Large intestine (tissue), 3 donors: ENCODE results near the gene MLLT1. TPM values are rescaled to one million over a fixed set of nuclear protein-coding genes. Genes with fewer than 3 reads are reported as not detected.
"Not testable (repeated sequence)": the region's sequence is repeated elsewhere in the genome, so short reads cannot be mapped to it uniquely, and the experiment has no call there.

Experiments used
- DNase-seq, 2 donors: peaks; one replicate each; pipeline versions ENCODE4 v3.0.0 to v3.0.0-alpha.2; 2013
- H3K27ac ChIP-seq: one replicate; pipeline ENCODE4 v1.5.1; 2013; ENCODE audit warnings: low read length
- H3K27me3 ChIP-seq: 2 replicates; pipeline ENCODE4 v1.6.1; 2013; ENCODE audit warnings: low read length; ENCODE audit not compliant: control insufficient read depth, insufficient read depth
- H3K36me3 ChIP-seq: 2 replicates; pipeline ENCODE4 v1.6.1; 2013; ENCODE audit warnings: low read length; ENCODE audit not compliant: control insufficient read depth, insufficient read depth
- H3K4me1 ChIP-seq: one replicate; pipeline ENCODE4 v1.6.1; 2013; ENCODE audit warnings: low read length; ENCODE audit not compliant: control insufficient read depth, insufficient read depth
- H3K4me3 ChIP-seq: one replicate; pipeline ENCODE4 v1.5.1; 2013; ENCODE audit warnings: low read length
- H3K9me3 ChIP-seq: one replicate; pipeline ENCODE4 v1.6.1; 2013; ENCODE audit warnings: mild to moderate bottlenecking, low read depth, low read length, moderate library complexity; ENCODE audit not compliant: control insufficient read depth
- WGBS: methylation state at CpG from one replicate; pipeline ENCODE4 v1.1.5; 2013; ENCODE audit warnings: low lambda C conversion rate; ENCODE audit not compliant: insufficient coverage; 5-methylcytosine and 5-hydroxymethylcytosine counted together
- polyA plus RNA-seq: library from polyadenylated mRNA; unstranded; fragments of 120-200 nt; gene quantifications from one replicate; pipeline ENCODE4 v1.2.1, GENCODE V29; 2013

Gene MLLT1
- polyA plus RNA-seq, 1 donor: 44.3 TPM

GRCh38 chr19:6298413-6298812 is 18.6 kb upstream of the MLLT1 start:
- DNase-seq: no peak
- no peaks in the 10 kb centered on the region for H3K27me3 ChIP-seq
- H3K27ac ChIP-seq: no peak overlapping the region
- no CpG with 5 or more reads among the region's 5 CpGs for WGBS
- H3K4me3 ChIP-seq: no peak overlapping the region
- H3K4me1 ChIP-seq: no peaks in the 10 kb centered on the region
- no peaks in the 10 kb centered on the region for H3K36me3 ChIP-seq
- peaks cover 10% of the 10 kb centered on the region for H3K9me3 ChIP-seq

DNA sequence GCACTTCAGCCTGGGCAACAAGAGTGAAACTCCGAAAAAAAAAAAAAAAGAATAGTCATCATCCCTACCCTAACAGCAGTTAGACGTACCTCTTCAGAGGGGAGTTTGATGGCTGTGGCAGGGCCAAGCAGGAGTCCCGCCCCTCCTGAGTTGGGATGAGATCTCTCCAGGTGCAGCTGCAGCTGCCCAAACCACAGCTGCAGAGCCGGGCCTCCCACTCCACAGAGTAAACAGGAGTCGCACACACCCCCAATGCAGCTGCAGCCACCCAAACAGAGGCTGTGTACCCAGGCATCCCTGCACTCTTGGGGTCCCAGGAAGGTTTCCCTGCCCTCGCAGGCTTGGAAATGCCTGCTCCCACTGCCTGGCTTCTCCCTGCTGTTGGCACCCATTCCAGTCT is 17.4 kb upstream of the MLLT1 start:
- DNase-seq: no peak
- no CpG with 5 or more reads among the region's 6 CpGs for WGBS
- no peaks in the 10 kb centered on the region for H3K36me3 ChIP-seq
- H3K4me1 ChIP-seq: no peaks in the 10 kb centered on the region
- H3K4me3 ChIP-seq: no peak overlapping the region
- no peaks in the 10 kb centered on the region for H3K27me3 ChIP-seq
- H3K9me3 ChIP-seq: peaks cover 22% of the 10 kb centered on the region
- no peak overlapping the region for H3K27ac ChIP-seq

- Histone ChIP-seq H3K4me1 (no peaks in the 10 kb centered on the region), H3K4me3 (no peak overlapping the region), H3K27ac (no peak overlapping the region), H3K36me3 (no peaks in the 10 kb centered on the region), H3K9me3 (peaks cover 35% of the 10 kb centered on the region), H3K27me3 (no peaks in the 10 kb centered on the region)
- WGBS: 17% methylated on average over 1 of the region's 4 CpGs
- DNase-seq: no peak
Measured at GRCh38 chr19:6292006-6292405, 12.2 kb upstream of the MLLT1 start.

DNA sequence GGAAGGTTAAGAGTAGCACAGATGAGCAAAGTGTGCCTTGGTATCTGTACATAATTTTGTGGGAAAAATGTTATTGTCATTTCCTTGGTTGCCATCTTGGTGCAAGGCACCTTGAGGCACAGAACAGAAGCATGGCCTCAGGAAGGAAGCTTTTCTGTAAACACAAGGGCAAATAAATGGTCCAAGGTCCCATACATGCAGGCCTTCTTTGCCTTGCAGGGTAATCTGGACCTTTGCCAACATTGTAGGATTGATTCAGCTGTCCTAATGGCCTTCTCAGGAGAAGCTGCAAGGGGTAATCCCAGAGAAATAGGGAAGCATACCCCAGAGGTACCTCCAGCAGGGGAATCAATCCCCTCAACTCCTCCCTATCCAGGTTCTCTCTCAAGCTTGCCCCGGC is 9.0 kb upstream of the MLLT1 start:
- Histone ChIP-seq H3K9me3 (peaks cover 44% of the 10 kb centered on the region), H3K27me3 (no peaks in the 10 kb centered on the region), H3K36me3 (no peaks in the 10 kb centered on the region), H3K27ac (no peak overlapping the region), H3K4me1 (no peaks in the 10 kb centered on the region), H3K4me3 (no peak overlapping the region)
- no CpG with 5 or more reads among the region's 1 CpG for WGBS
- DNase-seq: no peak

DNA sequence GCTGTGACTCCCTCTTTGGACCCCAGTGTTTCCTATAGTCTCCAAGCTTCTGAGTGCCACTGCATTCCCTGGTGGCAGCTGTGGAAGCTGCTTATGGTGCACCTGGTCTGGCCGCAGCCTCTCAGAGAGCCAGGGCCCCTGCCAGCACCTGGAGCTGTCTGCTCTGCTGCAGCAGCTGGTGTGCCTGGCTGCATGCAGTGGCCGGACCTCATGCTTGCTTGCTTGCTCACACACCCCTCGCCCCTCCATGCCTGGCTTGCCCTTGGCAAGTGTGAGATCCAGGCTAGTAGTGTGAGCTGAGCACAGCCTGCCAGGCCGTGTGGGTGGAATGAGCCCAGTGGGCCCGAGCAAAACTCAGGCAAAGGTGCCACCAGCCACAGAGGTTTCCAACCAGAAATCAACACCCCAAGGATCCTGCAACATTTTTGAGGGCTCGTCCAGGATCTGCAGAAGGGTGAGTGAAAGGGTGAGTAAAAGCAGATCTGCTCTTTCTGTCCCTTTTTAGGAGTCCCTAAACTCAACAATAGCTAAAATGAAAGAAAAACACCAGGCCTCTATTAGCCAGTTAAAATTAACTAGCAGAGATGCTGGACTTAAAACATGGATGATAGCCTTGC is 7.6 kb upstream of the MLLT1 start:
- DNase-seq: no peak
- Histone ChIP-seq H3K9me3 (peaks cover 31% of the 10 kb centered on the region), H3K4me1 (no peaks in the 10 kb centered on the region), H3K4me3 (no peak overlapping the region), H3K27me3 (no peaks in the 10 kb centered on the region), H3K27ac (no peak overlapping the region), H3K36me3 (no peaks in the 10 kb centered on the region)
- no CpG with 5 or more reads among the region's 6 CpGs for WGBS

GRCh38 chr19:6286676-6287075 is 6.9 kb upstream of the MLLT1 start:
- WGBS: no CpG with 5 or more reads among the region's 4 CpGs

DNA sequence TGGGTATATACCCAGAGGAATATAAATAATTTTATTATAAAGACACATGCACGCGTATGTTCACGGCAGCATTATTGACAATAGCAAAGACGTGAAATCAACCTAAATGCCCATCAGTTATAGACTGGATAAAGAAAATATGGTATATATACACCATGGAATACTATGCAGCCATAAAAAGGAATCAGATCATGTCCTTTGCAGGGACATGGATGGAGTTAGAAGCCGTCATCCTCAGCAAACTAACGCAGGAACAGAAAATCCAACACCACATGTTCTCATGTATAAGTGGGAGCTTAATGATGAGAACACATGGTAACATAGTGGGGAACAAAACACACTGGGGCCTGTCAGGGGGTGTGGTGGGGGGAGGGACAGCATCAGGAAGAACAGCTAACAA is 2.6 kb upstream of the MLLT1 start:
- DNase-seq, H3K4me3 ChIP-seq, H3K4me1 ChIP-seq, H3K36me3 ChIP-seq, H3K27me3 ChIP-seq, H3K27ac ChIP-seq: not testable (repeated sequence)
- H3K9me3 ChIP-seq: peaks cover 17% of the 10 kb centered on the region
- 80% methylated on average over 1 of the region's 6 CpGs for WGBS

More at GRCh38 chr19:6286676-6287075, 6.9 kb upstream of the MLLT1 start:
- Histone ChIP-seq H3K4me1 (no peaks in the 10 kb centered on the region), H3K27me3 (no peaks in the 10 kb centered on the region), H3K4me3 (no peak overlapping the region), H3K27ac (no peak overlapping the region), H3K36me3 (no peaks in the 10 kb centered on the region), H3K9me3 (peaks cover 26% of the 10 kb centered on the region)
- no peak for DNase-seq

- Histone ChIP-seq H3K9me3 (no peaks in the 10 kb centered on the region), H3K4me1 (peaks cover 24% of the 10 kb centered on the region), H3K27me3 (no peaks in the 10 kb centered on the region), H3K36me3 (peaks cover 9% of the 10 kb centered on the region), H3K27ac (no peak overlapping the region), H3K4me3 (peak overlapping the region; percentile 94)
- DNase-seq: no peak
- no CpG with 5 or more reads among the region's 59 CpGs for WGBS
Measured at GRCh38 chr19:6279620-6279930, 200 bp downstream of the MLLT1 start.

DNA sequence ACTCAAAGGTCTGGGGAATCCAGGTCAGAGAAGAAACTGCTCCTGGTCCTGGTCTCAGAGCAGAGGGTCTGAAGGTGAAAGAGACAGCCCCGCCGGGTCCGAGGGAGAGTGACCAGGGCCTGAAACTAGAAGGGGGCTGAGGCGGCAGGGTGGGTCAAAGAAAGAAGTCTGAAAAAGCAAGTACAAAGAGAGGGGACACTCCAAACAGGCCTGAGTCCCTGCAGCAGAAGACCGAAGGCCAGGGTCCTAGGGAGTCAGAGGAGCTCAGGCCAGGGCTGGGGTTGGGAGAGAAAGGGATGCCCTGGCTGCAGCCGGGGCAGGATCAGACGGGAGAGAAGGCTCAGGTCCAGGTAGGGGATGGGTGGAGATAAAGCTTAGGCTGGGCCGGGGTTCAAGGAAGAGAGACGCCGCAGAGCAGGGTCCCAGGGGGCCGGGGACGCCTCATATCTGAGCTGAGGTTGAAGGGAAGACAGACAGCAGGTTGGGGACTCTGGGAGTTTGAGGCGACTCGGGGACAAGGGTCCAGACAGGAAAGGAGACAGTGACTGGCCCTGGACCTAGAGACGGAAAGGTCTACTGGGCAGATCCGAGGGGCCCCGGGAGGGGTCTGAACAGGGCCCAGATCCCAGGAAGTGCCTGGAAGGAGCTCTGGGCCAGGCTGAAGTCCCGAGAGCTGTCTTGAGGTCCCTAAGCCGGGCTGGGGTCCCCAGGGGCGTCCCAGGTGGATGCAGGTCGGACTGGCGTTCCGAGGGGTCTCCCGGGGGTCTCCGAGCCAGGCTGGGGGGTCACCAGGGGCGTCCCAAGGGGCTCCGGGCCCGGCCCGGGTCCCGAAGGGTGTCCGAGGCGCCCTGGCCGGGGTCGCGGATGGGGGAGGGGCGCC is 795 bp downstream of the MLLT1 start:
- H3K4me1 ChIP-seq: peaks cover 30% of the 10 kb centered on the region
- H3K9me3 ChIP-seq: no peaks in the 10 kb centered on the region
- peak overlapping the region; percentile 94 for H3K4me3 ChIP-seq
- no peak for DNase-seq
- H3K27ac ChIP-seq: peak overlapping the region; percentile 12
- H3K27me3 ChIP-seq: no peaks in the 10 kb centered on the region
- 17% methylated on average over 1 of the region's 36 CpGs for WGBS
- peaks cover 9% of the 10 kb centered on the region for H3K36me3 ChIP-seq

DNA sequence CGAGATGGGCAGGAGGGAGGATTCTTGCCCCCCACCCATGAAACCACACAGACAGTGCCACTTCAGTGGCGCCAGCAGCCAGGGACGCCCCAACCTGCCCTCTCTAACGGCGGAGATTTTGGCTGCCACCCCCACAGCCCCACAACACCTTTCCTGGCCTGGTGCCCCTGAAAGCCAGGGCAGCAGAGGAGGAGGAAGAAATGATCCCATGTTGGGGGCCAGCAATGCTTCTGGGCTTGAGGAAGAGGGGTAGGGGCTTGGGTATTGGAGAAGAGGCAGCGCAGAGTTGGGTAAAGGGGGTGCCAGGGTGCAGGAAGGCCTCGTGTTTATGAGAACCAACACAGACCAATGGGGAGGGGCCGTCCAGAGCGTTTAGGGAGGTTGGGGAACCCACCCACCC is 1.7 kb downstream of the MLLT1 start:
- peaks cover 9% of the 10 kb centered on the region for H3K36me3 ChIP-seq
- H3K9me3 ChIP-seq: no peaks in the 10 kb centered on the region
- WGBS: no CpG with 5 or more reads among the region's 9 CpGs
- H3K27ac ChIP-seq: no peak overlapping the region
- no peaks in the 10 kb centered on the region for H3K27me3 ChIP-seq
- no peak for DNase-seq
- H3K4me1 ChIP-seq: peaks cover 38% of the 10 kb centered on the region
- H3K4me3 ChIP-seq: no peak overlapping the region

GRCh38 chr19:6276447-6276846 is 3.3 kb downstream of the MLLT1 start:
- H3K4me1 ChIP-seq: peaks cover 54% of the 10 kb centered on the region

More at GRCh38 chr19:6276447-6276846, 3.3 kb downstream of the MLLT1 start:
- peaks cover 9% of the 10 kb centered on the region for H3K36me3 ChIP-seq
- no peak overlapping the region for H3K4me3 ChIP-seq
- no peak for DNase-seq
- peak overlapping the region; percentile 18 for H3K27ac ChIP-seq
- no peaks in the 10 kb centered on the region for H3K9me3 ChIP-seq
- no peaks in the 10 kb centered on the region for H3K27me3 ChIP-seq
- 75% methylated on average over 4 of the region's 12 CpGs for WGBS
